HG03159 (cell line): Measurements from ENCODE around the gene CCDC87.
"Not testable (repeated sequence)": the region's sequence is repeated elsewhere in the genome, so short reads cannot be mapped to it uniquely, and the experiment has no call there.

Experiments
- ATAC-seq: cut with Tn5 transposase; IDR thresholded peaks from one replicate; pipeline ENCODE4 v1.9.1; 2021; ENCODE audit warnings: mild to moderate bottlenecking, moderate library complexity; ENCODE audit not compliant: unreplicated experiment

Gene CCDC87

DNA sequence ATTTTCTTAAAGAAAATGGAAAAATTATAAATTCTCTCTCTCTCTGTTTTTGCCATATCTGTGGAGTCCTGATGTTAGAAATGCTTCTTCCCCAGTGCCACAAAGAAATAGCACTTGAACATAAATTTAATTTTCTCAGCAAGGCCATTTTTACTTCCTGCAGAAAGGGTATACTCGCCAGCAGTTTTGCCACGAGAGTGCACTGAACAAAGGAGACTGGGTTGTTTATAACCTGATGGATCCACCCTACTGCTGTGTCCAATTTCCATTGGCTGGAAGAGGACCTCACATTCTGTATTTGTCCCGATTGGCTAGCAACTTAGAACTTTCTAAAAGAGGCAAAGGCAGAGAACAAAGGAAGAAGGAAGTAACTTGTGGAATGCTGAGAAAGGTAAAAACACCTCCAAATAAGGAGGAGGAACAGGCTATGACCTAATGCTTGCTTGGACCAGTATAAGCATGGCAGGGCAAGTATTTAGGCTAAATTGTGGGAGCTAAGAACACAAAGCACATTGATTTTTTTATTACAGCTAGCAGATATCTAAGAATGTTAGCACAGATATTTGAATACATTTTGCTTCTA, 10.2 kb downstream of the CCDC87 start:
- ATAC-seq: not testable (repeated sequence)

DNA sequence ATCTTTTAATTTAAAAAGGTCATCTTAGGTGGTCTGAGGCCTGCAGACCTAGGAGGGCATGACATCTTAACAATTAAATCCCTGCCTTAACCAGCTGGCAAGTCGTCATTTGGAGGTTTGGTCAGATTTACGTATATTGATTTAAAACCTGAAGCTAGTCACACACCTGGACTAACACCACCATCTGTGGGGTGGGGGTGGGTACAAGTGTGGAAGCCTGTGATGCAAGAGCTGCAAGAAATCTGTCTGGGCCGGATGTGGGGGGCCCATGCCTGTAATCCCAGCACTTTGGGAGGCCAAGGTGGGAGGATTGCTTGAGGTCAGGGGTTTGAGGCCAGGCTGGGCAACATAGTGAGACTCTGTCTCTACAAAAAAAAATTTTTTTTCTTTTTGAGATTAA, 11.6 kb downstream of the CCDC87 start:
- ATAC-seq: no peak

DNA sequence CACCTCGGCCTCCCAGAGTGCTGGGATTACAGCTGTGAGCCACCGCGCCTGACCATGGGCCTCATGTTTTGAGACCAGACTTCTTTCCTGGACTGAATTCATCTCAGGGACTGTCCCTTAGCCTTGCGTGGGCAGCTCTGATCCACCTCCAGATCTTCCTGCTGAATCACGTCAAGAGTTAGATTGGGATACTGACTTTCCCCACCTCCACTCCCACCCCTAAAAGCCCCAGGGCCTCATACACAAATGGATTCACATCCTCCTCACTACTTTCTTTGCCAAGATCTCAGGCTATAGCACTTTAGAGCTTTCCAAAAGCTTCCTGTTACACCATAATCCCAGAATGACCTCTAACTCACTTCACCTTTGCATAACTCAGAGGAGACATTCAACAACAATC, 12.1 kb downstream of the CCDC87 start:
- ATAC-seq: no peak

GRCh38 chr11:66579017-66579606, 13.8 kb downstream of the CCDC87 start:
- ATAC-seq: no peak

DNA sequence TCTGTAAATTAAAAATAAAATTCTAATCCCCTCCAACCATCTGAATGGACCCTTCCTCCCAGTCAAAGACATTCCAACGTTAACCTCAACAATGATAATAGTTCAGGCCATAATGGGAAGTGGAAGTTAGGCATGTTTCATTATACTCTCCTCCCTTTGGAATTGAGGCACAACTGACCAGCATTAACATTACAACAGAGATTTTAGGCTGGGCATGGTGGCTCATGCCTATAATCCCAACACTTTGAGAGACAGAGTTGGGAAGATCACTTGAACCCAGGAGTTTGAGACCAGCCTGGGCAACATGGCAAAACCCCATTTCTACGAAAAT, 22.0 kb downstream of the CCDC87 start:
- ATAC-seq: no peak

DNA sequence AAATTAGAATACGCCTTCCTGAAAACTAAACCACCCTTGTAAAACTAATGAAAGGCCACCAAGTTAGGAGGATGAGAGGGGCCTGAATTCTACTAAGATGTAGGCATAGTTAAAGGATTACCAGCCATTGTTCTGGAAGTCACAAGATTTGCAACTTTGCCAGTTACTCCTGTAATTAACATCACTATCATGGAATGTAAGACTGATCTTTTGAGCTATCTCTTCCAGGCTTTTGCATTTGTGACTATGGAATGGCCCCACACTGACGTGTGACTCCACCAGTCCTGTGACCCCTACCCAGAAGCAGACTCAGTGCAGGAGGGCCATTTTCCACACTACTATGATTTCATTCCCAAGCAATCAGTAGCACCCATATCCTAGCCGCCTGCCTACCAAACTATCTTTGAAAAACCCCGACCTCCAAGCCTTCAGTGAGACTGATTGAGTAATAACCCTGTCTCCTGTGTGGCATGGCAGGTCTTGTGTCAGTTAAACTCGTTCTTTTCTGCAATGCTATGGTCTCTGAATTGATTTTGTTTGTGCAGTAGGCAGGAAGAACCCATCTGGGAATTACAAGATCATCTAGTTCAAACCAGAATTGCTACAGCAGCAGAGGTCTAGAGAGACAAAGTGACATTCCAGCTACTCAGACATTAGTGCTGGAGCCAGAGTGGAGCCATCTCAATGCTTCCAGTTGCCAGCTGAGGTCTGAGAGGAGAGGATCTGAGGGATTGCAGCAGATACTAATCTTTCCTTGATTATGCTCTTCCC, 22.6 kb downstream of the CCDC87 start:
- no peak for ATAC-seq

- no peak for ATAC-seq
Measured at GRCh38 chr11:66569076-66569475, 23.8 kb downstream of the CCDC87 start.

DNA sequence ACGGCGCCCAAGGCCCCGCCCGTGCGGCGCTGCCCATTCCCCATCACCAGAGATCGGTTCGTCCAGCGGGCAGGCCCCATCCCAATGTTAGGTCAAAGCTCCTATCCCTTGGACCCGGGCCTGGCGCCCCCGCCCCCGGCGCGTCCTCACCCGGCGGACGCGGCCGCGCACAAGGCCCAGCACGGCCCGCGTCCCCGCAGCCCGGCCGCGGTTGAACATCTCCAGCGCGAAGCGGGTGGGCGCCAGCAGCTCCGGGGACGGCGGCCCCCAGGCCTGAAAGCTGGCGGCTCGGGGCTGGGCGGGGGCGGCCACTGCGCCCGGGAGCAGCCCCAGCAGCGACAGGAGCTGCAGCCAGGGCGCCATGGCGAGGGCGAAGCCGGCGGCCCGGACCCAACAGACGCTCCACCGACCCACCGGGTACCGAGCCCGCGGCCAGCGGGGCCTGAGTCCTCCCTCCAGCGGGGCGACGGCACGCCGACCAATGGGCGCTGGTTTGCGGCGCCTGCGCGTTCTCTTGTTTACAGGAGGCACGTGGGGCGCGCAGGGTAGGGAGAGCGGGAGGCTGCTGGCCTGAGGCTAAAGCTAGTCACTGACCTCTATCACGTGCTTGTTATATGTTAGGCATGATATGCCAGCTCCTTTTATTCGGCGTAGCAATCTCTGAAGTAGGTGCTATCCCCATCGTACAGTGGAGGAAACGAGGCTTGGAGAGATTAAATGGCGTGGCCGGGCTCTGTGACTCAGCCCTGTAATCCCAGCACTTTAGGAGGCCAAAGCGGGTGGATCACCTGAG, 24.5 kb downstream of the CCDC87 start, which contains the start of gene CTSF:
CTSF (minus strand) TSS at position 483 of the 793 bp plus-strand sequence; CDS start at position 363, 120 bp downstream.
- ATAC-seq: no peak

DNA sequence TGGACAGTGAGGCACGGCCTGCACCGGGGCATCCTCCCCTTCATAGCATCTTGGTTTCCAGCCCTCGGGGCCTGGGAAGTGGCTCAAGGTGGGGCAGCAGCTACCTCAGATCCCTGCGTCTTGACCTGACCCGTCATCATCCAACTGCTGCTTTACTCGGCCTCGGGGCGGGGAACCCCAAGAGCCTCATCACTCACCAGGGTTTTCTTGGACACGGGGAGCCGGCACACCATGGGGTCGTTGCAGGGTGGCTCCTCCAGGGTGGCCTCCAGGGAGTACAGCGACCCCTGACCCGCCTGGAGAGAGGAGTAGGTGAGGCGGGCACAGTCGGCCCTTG, 25.1 kb downstream of the CCDC87 start:
- no peak for ATAC-seq

GRCh38 chr11:66566221-66566620, 26.6 kb downstream of the CCDC87 start:
- ATAC-seq: no peak

GRCh38 chr11:66564984-66565383, 27.9 kb downstream of the CCDC87 start:
- no peak for ATAC-seq

DNA sequence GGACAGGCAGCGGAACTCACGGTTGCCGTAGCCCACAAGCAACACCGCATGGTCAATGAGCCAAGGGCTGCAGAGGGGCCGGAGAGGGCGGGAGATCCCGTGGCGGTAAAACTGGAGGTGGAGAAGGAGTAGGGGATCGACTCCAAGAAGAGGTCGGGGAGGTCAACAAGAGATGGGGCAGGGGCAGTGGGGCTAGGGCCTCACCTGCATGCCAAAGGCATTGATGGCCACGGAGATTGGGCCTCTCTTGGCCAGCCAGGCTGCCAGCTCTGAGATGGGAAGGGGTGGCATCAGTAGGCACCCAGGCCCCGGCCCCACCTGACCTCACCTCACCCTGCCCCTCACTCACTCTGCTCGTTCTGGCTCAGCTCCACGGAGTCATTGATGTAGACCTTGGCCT, 28.3 kb downstream of the CCDC87 start:
- no peak for ATAC-seq

GRCh38 chr11:66563832-66564231, 29.0 kb downstream of the CCDC87 start:
- ATAC-seq: no peak

DNA sequence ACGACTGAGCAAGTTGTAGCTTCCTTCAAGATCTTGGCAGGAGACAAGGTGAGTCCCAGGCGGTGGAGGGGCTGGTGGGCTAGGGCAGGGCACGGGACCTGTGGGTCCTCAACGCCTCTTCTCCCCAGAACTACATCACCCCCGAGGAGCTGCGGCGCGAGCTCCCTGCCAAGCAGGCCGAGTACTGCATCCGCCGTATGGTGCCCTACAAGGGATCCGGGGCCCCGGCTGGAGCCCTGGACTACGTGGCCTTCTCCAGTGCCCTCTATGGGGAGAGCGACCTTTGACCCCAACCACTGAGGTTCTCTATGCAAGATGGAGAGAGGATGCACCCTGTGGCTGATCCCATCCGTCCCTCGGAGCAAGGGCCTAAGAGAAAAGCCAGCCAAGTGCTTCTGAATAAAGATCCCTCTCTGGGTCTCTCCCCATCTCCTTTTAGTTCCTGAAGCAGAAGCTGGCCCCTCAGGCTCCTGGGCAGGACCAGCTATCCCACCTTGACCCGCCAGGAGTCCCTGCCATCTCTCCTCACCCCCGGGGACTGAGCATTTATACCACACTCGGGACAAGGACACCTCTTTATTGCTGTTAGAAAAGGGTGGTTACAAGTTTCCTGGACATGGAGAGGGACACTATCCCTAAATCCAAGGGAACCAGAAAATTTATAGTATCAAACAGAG, 29.8 kb downstream of the CCDC87 start:
- ATAC-seq: no peak

GRCh38 chr11:66562275-66562674, 30.6 kb downstream of the CCDC87 start:
- no peak for ATAC-seq

DNA sequence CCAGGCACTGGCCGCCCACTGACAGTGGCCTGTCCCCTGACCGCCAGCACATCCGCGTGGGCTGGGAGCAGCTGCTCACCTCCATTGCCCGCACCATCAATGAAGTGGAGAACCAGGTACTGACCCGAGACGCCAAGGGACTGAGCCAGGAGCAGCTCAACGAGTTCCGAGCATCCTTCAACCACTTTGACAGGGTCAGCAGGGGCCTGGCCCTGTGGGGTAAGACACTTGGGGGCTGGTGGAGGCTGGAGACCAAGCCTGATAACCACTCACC, 31.0 kb downstream of the CCDC87 start:
- ATAC-seq: no peak

GRCh38 chr11:66561178-66561974, 31.5 kb downstream of the CCDC87 start:
- ATAC-seq: no peak

DNA sequence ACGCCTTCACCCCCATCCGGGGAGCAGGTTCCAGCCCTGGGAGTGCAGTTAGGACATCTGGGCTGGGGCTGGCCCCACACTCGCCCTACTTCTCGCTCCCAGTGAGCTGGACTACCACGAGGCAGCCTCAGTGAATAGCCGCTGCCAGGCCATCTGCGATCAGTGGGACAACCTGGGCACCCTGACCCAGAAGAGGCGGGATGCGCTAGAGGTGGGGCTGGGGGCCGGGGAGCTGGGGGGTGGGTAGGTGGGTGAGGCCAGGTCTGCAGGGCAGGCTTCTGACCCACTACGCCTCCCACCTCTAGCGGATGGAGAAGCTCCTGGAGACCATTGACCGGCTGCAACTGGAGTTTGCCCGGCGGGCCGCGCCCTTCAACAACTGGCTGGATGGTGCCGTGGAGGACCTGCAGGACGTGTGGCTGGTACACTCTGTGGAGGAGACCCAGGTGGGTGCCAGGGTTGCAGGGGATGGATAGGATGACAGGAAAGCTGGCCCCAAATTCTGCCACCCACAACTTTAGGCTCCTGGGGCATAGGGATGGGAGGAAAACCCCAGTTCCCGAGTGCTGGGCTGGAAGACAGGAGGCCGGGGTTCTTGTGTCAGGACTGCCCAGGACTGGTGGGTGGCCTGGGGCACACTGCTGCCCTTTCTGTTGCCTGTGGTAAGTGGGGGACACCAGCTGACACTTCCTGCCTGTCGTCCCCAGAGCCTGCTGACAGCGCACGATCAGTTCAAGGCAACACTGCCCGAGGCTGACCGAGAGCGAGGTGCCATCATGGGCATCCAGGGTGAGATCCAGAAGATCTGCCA, 32.8 kb downstream of the CCDC87 start:
- ATAC-seq: no peak

DNA sequence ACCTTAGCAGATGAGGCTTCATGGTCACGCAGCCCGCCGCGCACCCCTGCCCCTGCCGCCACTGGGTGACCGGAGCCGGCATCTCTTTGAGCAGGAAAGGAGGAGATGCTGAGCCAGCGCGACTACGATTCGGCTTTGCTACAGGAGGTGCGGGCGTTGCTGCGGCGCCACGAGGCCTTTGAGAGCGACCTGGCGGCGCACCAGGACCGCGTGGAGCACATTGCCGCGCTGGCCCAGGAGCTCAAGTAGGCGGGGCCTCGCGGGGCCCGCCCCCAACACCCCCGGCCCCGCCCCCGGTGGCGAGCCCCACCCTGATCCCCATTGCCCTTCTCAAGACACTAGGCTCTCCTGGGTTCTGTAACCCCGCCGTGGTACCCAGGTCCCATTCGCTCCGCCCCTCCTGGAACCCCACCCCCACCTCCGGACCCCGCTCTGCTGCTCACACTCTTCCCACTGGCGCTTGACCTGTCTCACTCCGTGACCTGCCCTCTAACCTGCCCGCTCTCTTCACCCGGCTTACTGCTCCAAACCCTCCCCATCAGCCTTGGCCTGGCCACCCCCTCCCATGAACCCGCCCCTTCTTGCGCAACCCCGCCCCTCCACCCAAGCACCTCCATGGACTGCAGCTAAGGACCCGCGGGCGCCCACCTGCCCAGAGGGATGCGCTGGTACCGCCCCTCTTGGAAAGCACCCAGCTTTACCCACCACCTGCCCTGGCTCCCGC, 33.6 kb downstream of the CCDC87 start:
- ATAC-seq: no peak
